Posterior cingulate gyrus (tissue), 11 donors: ENCODE data around the gene NHP2.
"Not testable (repeated sequence)": the region's sequence is repeated elsewhere in the genome, so short reads cannot be mapped to it uniquely, and the experiment has no call there.

Experiments
- DNase-seq, 10 donors: peaks; one replicate each; pipeline versions ENCODE4 v3.0.0 to v3.0.0-alpha.2; 2020 to 2021; ENCODE audit warnings: mixed read lengths in 3 of 10
- intact Hi-C: fragments of 100-400 bp; cut with DNase I; formaldehyde crosslinking; loops from one replicate; pipeline ENCODE4 v1.15.1; 2023

NHP2 gene

GRCh38 chr5:178137991-178138390 is 15.7 kb downstream of the NHP2 start:
- intact Hi-C loops: no loop called here
- peak in 3 of 10 donors; percentile 44 to 63 (median 59) for DNase-seq

- intact Hi-C loops: no loop called here
- peak in 2 of 10 donors; percentile 53 to 55 for DNase-seq
Observed at GRCh38 chr5:178136990-178137389, 16.7 kb downstream of the NHP2 start.

GRCh38 chr5:178131446-178131996 is 22.2 kb downstream of the NHP2 start:
- intact Hi-C loops: no loop called here
- peak in 3 of 10 donors; percentile 8 to 22 (median 17) for DNase-seq

- intact Hi-C loops: no loop called here
- DNase-seq: peak; percentile 67 to 97 (median 83)
Observed at GRCh38 chr5:178130576-178131445, 22.9 kb downstream of the NHP2 start, which contains the start of gene RMND5B. TSS of gene RMND5B (plus strand) at chr5:178131014. CDS start at chr5:178138120, 7,106 bp downstream.

DNA sequence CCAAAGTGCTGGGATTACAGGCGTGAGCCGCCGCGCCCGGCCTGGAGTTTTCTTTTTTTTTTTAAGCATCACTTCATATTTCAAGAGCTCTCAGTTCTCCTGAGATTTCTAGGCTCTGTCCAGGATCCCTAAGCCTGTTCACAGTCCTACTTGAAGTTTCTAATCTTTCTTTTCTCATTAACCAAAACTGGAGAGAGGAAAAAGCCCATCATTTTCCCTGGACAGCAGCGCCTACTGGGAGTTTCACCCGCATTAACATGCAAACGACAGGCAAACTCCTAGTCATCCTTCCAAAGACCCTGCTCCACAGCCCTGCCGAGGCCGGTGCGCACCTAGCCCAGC is 23.5 kb downstream of the NHP2 start:
- DNase-seq, intact Hi-C loops: not testable (repeated sequence)

DNA sequence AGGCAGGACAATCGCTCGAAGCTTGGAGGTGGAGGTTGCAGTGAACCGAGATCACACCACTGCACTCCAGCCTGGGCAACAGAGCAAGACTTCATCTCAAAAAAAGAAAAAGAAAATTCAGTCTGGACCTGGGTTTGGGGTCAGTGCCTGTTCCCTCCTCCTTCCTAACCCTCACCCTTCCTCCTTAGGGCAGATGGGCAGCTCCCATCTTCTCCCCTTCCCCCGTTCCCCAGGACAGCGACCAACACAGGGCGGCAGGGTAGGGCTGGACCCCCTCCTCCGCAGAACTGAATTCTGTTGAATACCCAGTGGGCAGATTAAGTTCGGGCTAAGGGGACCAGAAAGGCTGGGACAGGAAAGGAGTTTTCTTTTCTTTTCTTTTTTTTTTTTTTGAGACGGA is 24.4 kb downstream of the NHP2 start:
- intact Hi-C loops: no loop called here
- DNase-seq: peak in 2 of 10 donors; percentile 44 to 62

DNA sequence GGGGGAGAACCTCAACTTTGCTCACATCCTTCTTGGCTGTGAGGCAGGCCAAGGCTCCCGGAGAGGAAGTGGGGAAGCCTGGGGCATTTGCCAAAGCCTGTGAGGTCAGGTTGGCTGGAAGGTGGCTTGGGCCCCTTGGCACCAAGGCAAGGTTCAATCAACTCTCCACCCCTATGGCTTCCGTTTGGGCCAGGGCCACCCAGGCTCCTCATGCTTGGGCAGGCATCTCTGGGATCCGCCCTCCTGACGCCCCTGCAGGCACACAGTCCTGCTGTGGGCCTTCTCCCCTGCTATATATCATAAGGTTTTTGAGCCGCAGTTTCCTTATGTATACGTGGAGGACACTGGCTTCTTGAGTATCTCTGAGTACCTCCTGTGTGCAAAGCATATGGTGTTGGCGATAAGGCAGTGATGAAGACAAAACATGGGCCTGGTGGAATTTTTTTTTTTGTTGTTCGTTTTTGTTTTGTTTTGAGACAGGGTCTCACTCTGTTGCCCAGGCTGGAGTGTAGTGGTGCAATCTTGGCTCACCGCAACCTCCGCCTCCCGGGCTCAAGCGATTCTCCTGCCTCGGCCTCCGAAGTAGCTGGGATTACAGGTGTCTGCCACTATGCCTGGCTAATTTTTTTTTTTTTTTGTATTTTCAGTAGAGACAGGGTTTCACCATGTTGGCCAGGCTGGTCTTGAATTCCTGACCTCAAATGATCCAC is 26.2 kb downstream of the NHP2 start:
- peak in 2 of 10 donors; percentile 42 to 75 for DNase-seq
- intact Hi-C loops: not testable (repeated sequence)

- DNase-seq: peak in 1 of 10 donors; percentile 5
- intact Hi-C loops: no loop called here
Observed at GRCh38 chr5:178126556-178126955, 27.1 kb downstream of the NHP2 start.

DNA sequence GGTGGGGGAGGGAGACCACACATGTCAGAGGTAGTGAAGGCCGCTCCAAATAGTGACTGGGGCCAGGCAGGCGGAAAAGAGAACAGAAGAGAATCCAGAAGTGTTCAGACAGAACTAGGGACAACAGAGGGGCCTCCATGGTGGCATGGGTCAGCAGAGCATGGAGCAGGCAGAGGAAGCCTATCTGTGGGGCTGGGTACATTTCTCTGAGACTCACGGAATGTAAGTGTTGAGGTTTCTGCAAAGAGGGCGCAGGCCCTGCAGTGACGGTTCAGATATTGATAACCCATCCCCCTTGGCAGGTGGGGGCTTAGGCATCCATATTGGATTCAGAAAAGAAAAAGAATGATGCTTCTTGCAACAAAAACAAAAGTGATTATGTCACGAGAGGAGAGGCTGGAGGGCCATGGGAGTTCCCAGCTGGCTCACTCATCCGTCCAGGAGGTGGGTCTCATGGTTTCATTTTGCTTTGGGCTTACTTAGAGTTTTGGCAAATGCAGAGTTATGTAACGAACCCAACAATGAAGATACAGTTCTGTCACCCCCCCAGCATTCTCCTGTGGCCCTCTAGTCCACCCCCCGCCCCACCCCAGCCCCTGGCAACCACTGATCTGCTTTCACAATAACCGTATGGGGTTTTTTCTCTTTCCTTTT is 28.3 kb downstream of the NHP2 start:
- intact Hi-C loops: no loop called here
- DNase-seq: peak in 1 of 10 donors; percentile 30

GRCh38 chr5:178123966-178124925 is 29.4 kb downstream of the NHP2 start:
- peak in 2 of 10 donors; percentile 65 to 66 for DNase-seq
- intact Hi-C loops: no loop called here

DNA sequence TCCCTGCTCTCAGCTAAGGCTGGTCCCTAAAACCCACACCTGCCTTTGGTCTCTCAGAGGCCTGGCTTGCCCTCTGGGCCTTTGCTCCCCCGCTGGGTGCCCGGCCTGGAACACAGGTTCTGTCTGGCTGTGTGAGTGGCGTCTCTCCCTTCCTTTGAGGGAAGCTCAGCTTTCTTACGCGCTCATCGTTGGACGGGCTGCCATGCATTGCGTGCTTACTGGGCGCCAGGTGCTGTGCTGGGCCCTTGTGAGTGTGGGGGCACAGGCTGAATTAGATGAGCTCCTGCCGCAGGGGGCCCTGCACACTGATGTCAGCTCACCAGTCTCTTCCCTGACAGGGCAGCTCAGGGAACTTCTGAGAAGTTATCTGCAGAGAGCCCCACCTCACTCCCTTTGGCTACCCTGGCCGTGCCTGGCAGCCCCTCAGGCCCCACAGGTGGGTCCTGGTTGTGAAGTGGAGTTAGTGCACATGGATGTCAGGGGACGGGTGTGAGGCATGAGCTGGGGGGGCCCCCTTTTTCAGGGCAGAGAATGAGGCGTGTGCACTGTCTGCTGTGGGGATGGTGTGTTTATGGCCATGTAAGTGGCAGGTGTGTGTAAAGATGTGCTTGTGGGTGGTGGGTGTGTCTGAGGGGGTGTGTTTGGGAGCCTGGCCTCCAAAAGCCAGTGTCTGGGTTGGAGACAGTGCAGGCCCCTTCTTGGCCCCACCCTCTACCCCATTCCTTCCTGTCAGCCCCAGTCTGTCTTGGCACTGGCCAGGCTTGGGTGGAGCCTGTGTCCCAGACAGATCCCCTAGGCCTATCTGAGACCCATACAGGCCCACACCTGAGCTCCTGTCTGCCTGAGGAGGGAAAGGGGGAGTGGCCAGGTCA is 30.4 kb downstream of the NHP2 start:
- DNase-seq: peak in 2 of 10 donors; percentile 43 to 57
- intact Hi-C loops: no loop called here

DNA sequence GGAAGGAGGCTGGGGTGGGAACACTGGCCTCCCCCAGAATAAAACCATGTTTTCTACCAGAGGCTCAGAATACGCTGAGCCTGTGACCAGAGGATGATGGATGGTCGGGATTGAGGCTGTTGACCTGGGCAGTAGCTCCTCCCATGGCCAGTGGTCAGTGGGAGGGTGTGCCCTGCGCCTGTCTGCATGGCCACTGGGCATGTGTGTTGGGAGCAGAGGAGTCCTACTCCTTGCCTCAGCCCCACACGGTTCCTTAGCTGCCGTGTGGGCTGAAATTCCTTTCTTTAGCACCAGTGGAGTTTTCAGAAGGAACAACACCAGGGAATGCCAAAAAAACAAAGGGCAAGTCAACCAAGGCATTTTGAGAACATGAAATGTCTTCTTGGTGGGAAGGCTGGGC is 31.3 kb downstream of the NHP2 start:
- intact Hi-C loops: no loop called here
- DNase-seq: peak in 2 of 10 donors; percentile 48 to 75

GRCh38 chr5:178121391-178122276 is 32.1 kb downstream of the NHP2 start:
- intact Hi-C loops: no loop called here
- DNase-seq: peak in 3 of 10 donors; percentile 36 to 84 (median 75)

DNA sequence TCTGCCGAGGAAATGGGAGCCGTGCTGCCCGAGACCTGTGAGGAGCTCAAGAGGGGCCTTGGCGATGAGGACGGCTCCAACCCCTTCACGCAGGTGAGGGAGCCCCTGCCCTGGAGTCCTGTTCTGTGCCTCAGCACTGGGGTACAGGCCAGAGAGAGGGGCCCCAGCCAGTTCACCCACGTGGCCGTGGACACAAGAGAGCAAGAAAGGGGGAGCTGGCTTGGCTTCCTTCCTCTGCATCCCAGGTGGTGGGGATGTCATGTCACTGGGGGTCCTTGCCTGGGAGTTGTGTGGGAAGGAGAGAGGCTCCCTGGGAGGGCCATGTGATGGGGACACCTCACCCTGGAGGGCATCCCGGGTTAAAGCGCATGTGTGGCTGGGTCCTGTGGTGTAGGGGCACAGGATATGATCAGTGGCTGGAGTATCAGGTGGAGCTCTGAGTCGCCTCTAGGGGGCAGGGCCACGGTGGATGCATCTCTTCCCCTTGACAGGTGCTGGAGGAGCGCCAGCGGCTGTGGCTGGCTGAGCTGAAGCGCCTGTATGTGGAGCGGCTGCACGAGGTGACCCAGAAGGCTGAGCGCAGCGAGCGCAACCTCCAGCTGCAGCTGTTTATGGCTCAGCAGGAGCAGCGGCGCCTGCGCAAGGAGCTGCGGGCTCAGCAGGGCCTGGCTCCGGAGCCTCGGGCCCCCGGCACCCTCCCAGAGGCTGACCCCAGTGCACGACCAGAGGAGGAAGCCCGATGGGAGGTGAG is 32.9 kb downstream of the NHP2 start:
- intact Hi-C loops: no loop called here
- DNase-seq: peak in 9 of 10 donors; percentile 32 to 94 (median 76)

GRCh38 chr5:178119915-178120606 is 33.6 kb downstream of the NHP2 start:
- peak in 2 of 10 donors; percentile 51 to 63 for DNase-seq
- intact Hi-C loops: no loop called here
